HCT116 (cell line): ENCODE measurements around the gene BCO2. TPM values are rescaled to one million over a fixed set of nuclear protein-coding genes. Genes with fewer than 3 reads are reported as not detected.

Source experiments
- ATAC-seq: fragments of 200-7000 bp; cut with Tn5 transposase; 2 replicates; pipeline ENCODE4 v1.9.1; 2020; ENCODE audit warnings: mild to moderate bottlenecking, moderate library complexity
- BruUV-seq: library from RNA; stranded (reverse); fragments of 400-500 nt; replicated peaks from 2 replicates; lab custom pipeline; 2021; lab: Mats Ljungman, UMichigan
- CTCF ChIA-PET: fragments of 300-600 bp; sonication (Branson Sonifier 250); formaldehyde crosslinking; loops from one replicate; lab custom pipeline; 2021; ENCODE audit warnings: antibody characterized with exemption; lab: Charles Lee
- POLR2A ChIA-PET: fragments of 300-600, 350-600 bp; sonication (Branson Sonifier 250); formaldehyde crosslinking; loops from one replicate; lab custom pipeline; 2021; ENCODE audit warnings: antibody characterized with exemption; lab: Charles Lee
- RAD21 ChIA-PET, 2 experiments: fragments of 300-600 bp; sonication (Branson Sonifier 250); formaldehyde crosslinking; loops; one replicate each; lab custom pipeline; 2023; ENCODE audit warnings: low total read pairs in 2 of 2; ENCODE audit not compliant: uncharacterized antibody in 2 of 2, unreplicated experiment in 2 of 2, low non-redundant PET in 1 of 2; lab: Charles Lee
- DNase-seq: peaks from one replicate; pipeline ENCODE4 v3.0.0-alpha.2; 2010; ENCODE audit warnings: low read depth, low spot score
- H2AFZ ChIP-seq: fragments of 200-600 bp; shearing (Covaris generic), sonication (generic); 2 replicates; pipeline ENCODE4 v1.6.1; 2017; ENCODE audit warnings: low read depth, mixed run types, mixed read lengths, antibody characterized with exemption, low read length; ENCODE audit not compliant: poor library complexity, severe bottlenecking
- H3K27ac ChIP-seq: 2 replicates; pipeline ENCODE4 v1.5.1; 2012; ENCODE audit warnings: low read depth, low read length
- H3K27me3 ChIP-seq: fragments of 200-600 bp; sonication (generic); 2 replicates; pipeline ENCODE4 v1.6.1; 2016; ENCODE audit warnings: mixed run types, low read length, mixed read lengths; ENCODE audit not compliant: insufficient read depth
- H3K36me3 ChIP-seq, 2 experiments: fragments of 200-500 bp in 1 of 2; fragments of 200-600 bp in 1 of 2; sonication (Bioruptor generic) in 1 of 2; sonication (generic) in 1 of 2; 2 replicates each; pipeline versions ENCODE4 v1.5.1 to v1.6.1; 2014 to 2016; ENCODE audit warnings: low read length in 2 of 2, inconsistent platforms in 1 of 2, mixed read lengths in 1 of 2, mixed run types in 1 of 2; ENCODE audit not compliant: insufficient read depth in 2 of 2, control insufficient read depth in 1 of 2
- H3K4me1 ChIP-seq, 2 experiments: fragments of 200-600 bp in 1 of 2; sonication (generic) in 1 of 2; 2 replicates each; pipeline versions ENCODE4 v1.5.1 to v1.6.1; 2012 to 2017; ENCODE audit warnings: low read length in 2 of 2, inconsistent platforms in 1 of 2, mild to moderate bottlenecking in 1 of 2, mixed read lengths in 1 of 2, mixed run types in 1 of 2, moderate library complexity in 1 of 2; ENCODE audit not compliant: insufficient read depth in 2 of 2, control insufficient read depth in 1 of 2
- H3K4me2 ChIP-seq: fragments of 200-600 bp; sonication (generic); 2 replicates; pipeline ENCODE4 v1.6.1; 2017; ENCODE audit warnings: mixed run types, low read length, mixed read lengths
- H3K4me3 ChIP-seq, 2 experiments: fragments of 200-600 bp in 1 of 2; sonication (generic) in 1 of 2; replicated peaks in 1 of 2; 2 replicates each; pipeline ENCODE4 v1.5.1; 2011 to 2016; ENCODE audit warnings: low read length in 2 of 2, control low read depth in 1 of 2, low read depth in 1 of 2, mild to moderate bottlenecking in 1 of 2, mixed read lengths in 1 of 2, mixed run types in 1 of 2
- H3K79me2 ChIP-seq: fragments of 200-600 bp; sonication (generic); 2 replicates; pipeline ENCODE4 v1.6.1; 2017; ENCODE audit warnings: mild to moderate bottlenecking, mixed run types, low read length, moderate library complexity, mixed read lengths; ENCODE audit not compliant: insufficient read depth
- H3K9ac ChIP-seq: fragments of 200-600 bp; sonication (generic); 2 replicates; pipeline ENCODE4 v1.6.1; 2016; ENCODE audit warnings: low read length, mixed read lengths
- H3K9me2 ChIP-seq: fragments of 200-600 bp; sonication (generic), shearing (Covaris generic); 2 replicates; pipeline ENCODE4 v1.6.1; 2017; ENCODE audit warnings: mixed run types, mild to moderate bottlenecking, moderate library complexity; ENCODE audit not compliant: insufficient read depth
- H3K9me3 ChIP-seq, 2 experiments: fragments of 200-500 bp in 1 of 2; fragments of 200-600 bp in 1 of 2; sonication (Bioruptor generic) in 1 of 2; sonication (generic) in 1 of 2; 2 replicates each; pipeline ENCODE4 v1.6.1; 2014 to 2017; ENCODE audit warnings: low read length in 2 of 2, mixed read lengths in 2 of 2, inconsistent platforms in 1 of 2, low read depth in 1 of 2, mild to moderate bottlenecking in 1 of 2, mixed run types in 1 of 2, moderate library complexity in 1 of 2; ENCODE audit not compliant: control insufficient read depth in 1 of 2, insufficient read depth in 1 of 2
- H4K20me1 ChIP-seq: fragments of 200-600 bp; sonication (generic), shearing (Covaris generic); 2 replicates; pipeline ENCODE4 v1.6.1; 2017; ENCODE audit warnings: mixed run types, mild to moderate bottlenecking, moderate library complexity; ENCODE audit not compliant: insufficient read depth
- CTCF ChIP-seq, 3 experiments: fragments of 200-600 bp in 1 of 3; sonication (generic) in 1 of 3; IDR thresholded peaks in 2 of 3; conservative IDR thresholded peaks in 1 of 3; 2 replicates each; pipeline ENCODE4 v1.5.1; 2012 to 2017; ENCODE audit warnings: low read depth in 2 of 3, low read length in 2 of 3, antibody characterized with exemption in 1 of 3, borderline replicate concordance in 1 of 3, control low read depth in 1 of 3, mild to moderate bottlenecking in 1 of 3, mixed read lengths in 1 of 3, mixed run types in 1 of 3, moderate library complexity in 1 of 3; ENCODE audit not compliant: insufficient read depth in 1 of 3
- EZH2phosphoT487 ChIP-seq: fragments of 200-600 bp; IDR thresholded peaks from 2 replicates; pipeline ENCODE4 v1.6.1; 2018; ENCODE audit warnings: antibody characterized with exemption, borderline replicate concordance
- RAD21 ChIP-seq: IDR thresholded peaks from 2 replicates; pipeline ENCODE4 v1.6.1; 2012; ENCODE audit warnings: low read depth, mild to moderate bottlenecking
- SRF ChIP-seq: IDR thresholded peaks from 2 replicates; pipeline ENCODE4 v1.6.1; 2012; ENCODE audit warnings: low read depth
- intact Hi-C: fragments of 100-400 bp; cut with micrococcal nuclease; formaldehyde crosslinking; loops from 2 replicates; pipeline ENCODE4 v1.10.0; 2022
- total RNA-seq: library from RNA; stranded (reverse); gene quantifications from one replicate; pipeline ENCODE4 v1.2.1, GENCODE V29; 2021; ENCODE audit not compliant: unreplicated experiment

Gene BCO2
- total RNA-seq, 1 experiment from 2014 or later, result 4.0 TPM

DNA sequence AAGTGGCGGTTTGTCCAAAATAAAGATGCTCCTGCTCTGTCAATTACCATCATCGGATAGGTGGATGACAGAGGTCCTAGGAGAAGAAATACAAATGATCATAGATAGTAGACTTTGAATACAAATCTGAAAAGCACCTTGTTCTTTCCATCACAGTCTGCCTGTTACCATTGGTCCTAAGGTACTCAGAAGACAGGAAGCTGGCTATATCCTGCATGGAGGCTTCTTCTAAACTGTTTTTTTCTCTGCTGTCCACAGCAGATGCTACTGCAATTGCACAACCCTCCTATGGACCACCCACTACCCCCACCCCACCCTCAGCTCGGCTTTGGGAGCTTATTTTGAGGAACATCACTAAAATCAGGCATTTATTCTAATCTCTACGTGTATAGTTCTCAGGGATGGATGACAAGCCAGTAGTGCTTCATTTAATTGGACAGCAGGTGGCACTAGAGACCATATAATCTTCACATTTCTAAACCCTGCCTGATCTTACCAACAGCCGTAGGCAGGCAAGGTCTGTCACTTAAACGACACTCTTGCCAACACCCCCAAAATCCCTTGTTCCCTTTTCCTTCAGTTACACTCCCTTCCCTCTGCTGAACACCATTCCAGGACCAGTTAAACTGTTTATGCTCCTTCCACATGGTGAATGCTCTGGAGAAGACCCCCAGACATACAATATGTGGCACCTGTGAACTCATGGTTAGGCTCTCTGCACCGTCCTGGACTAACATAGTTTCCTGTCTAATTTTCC lies 44.3 kb downstream of the BCO2 start:
- no peaks in the 10 kb centered on the region for H3K9me3 ChIP-seq
- ChIA-PET CTCF (interaction anchor here (0.8 to 3.4 kb wide), 10 partner anchors 57 to 1070 kb away, joined by 3 to 73 read pairs (median 4); no protein-coding TSS in a partner anchor), RAD21 (interaction anchor here in 1 of 2 experiments (0.6 to 1.6 kb wide), 2 partner anchors 60 to 293 kb away, joined by 3 to 7 read pairs; no protein-coding TSS in a partner anchor), POLR2A (interaction anchor here (1.0 kb wide), 1 partner anchor 133 kb away, joined by 3 read pairs; the partner anchor contains the start of genes SDHD and TIMM8B)
- H3K4me2 ChIP-seq, result no peak overlapping the region
- H3K36me3 ChIP-seq, result no peaks in the 10 kb centered on the region
- intact Hi-C loops, result loop anchor here (1.0 to 5.0 kb wide), 6 partner anchors 61 to 1069 kb away; no protein-coding TSS in a partner anchor
- no peak overlapping the region for H3K4me3 ChIP-seq
- no peaks in the 10 kb centered on the region for H4K20me1 ChIP-seq
- no TSS peak for BruUV-seq
- H3K4me1 ChIP-seq, result no peaks in the 10 kb centered on the region
- H2AFZ ChIP-seq, result no peak overlapping the region
- TF ChIP-seq RAD21 (peak; percentile 93), EZH2phosphoT487 (no peak), CTCF (IDR thresholded peaks at IDR 0.05 in 2 of 3, conservative IDR thresholded peaks at IDR 0.05 in 1 of 3; ENCODE audit: borderline replicate concordance in 1 of 3, insufficient read depth in 1 of 3, low read depth in 2 of 3, low read length in 2 of 3) (peak; percentile 57 to 85 (median 77)), SRF (no peak)
- ATAC-seq, result peak; percentile 100
- no peak overlapping the region for H3K9ac ChIP-seq
- no peaks in the 10 kb centered on the region for H3K27me3 ChIP-seq
- H3K79me2 ChIP-seq, result no peaks in the 10 kb centered on the region
- H3K27ac ChIP-seq, result no peak overlapping the region
- DNase-seq, result peak; percentile 71
- H3K9me2 ChIP-seq, result no peaks in the 10 kb centered on the region
